ENCODE measurements around the gene OR5M11.
"Not testable (repeated sequence)": the region's sequence is repeated elsewhere in the genome, so short reads cannot be mapped to it uniquely, and the experiment has no call there.

Gene OR5M11

GRCh38 chr11:56543157-56543556 lies at the start of gene OR5M11:
OR5M11 (minus strand) TSS chr11:56543257; CDS start chr11:56543257, 0 bp downstream.
- DNase-seq = no peak

GRCh38 chr11:56592088-56592717 lies 49.1 kb upstream of the OR5M11 start:
- DNase-seq = not testable (repeated sequence)

- DNase-seq = no peak
Observed at GRCh38 chr11:56577621-56578020, 34.6 kb upstream of the OR5M11 start, which contains the start of gene OR5M10. OR5M10 (minus strand) TSS chr11:56577721; CDS start chr11:56577721, 0 bp downstream.

DNA sequence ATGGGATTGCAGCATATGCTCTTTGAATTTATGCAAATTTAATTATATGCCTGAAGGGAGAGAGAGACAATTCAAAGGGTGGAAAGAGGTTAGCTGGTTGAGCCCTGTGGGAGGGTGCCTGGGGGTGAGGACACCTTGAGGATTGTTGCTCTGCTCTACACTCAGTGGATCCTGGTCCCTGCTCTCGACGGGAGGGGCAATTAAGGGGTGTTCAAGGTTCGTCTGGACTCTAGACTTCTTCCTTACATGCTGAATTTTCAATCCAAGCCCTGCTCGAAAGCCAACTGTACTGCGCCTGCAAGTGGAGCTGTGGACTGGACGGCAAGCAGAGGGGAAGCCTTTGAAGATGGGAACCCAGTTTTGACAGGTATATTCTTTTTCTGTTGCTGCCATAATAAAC lies 15.5 kb upstream of the OR5M11 start:
- DNase-seq = no peak

DNA sequence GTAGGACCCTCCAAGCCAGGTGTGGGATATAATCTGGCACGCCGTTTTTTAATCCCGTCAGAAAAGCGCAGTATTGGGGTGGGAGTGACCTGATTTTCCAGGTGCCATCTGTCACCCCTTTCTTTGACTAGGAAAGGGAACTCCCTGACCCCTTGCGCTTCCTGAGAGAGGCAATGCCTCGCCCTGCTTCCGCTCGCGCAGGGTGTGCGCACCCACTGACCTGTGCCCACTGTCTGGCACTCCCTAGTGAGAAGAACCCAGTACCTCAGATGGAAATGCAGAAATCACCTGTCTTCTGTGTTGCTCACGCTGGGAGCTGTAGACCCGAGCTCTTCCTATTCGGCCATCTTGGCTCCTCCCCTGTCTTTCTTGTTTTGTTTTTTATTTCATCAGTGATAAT lies 11.6 kb upstream of the OR5M11 start:
- DNase-seq = not testable (repeated sequence)

GRCh38 chr11:56545531-56545930 lies 2.5 kb upstream of the OR5M11 start:
- no peak for DNase-seq

DNA sequence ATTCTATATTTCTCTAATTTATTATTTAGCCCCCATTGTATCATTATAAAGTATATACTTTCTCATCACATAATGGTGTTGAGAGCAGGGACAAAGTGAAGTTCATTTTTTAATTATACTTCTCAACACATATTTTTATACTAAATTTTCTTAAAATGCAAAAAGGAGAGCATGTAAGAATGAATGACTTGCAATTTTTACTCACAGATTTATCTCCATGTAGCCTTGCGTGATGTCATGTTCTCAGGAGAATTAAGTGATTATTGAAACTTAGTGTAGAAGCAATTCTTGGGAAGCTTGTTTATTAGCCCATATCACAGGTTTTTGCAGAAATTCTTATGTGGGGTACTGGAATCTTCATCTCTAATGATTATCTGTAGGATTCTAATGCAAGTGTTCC lies 682 bp upstream of the OR5M11 start:
- no peak for DNase-seq

DNA sequence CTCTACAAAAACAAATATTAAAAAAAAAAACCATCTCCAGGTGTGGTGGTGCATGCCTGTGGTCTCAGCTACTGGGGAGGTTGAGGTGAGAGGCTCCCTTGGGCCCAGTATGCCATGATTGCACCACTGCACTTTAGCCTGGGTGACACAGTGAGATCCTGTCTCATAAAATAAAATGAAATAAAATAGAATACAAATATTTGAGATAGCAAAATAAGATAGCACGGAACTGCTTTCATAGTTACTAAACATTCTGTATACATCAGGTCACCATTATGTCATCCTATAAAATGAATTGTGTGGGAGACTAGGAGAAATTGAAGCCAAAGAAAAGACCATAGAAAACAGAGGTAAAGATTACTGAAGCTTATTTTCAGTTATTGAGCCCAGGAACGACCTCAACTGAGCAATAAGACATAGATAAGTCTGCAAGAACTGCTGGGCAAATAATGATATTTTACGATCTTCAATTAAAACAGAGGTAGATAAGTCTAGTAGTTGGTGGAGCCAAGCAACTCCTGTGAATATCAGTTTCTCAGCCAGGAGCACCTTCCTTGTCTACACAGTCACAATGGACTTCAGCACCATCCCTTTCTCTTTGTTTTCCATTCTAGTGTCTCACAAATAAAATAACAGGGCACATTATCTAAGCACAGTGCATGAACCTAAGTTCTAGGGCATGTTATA lies 9.9 kb downstream of the OR5M11 start:
- DNase-seq = no peak

- no peak for DNase-seq
Observed at GRCh38 chr11:56531856-56532255, 11.2 kb downstream of the OR5M11 start.

- no peak for DNase-seq
Observed at GRCh38 chr11:56522008-56522407, 21.0 kb downstream of the OR5M11 start.

- DNase-seq = no peak
Observed at GRCh38 chr11:56513280-56513679, 29.8 kb downstream of the OR5M11 start.

- DNase-seq = no peak
Observed at GRCh38 chr11:56509439-56509838, 33.6 kb downstream of the OR5M11 start.

- DNase-seq = no peak
Observed at GRCh38 chr11:56497010-56497409, 46.0 kb downstream of the OR5M11 start.

DNA sequence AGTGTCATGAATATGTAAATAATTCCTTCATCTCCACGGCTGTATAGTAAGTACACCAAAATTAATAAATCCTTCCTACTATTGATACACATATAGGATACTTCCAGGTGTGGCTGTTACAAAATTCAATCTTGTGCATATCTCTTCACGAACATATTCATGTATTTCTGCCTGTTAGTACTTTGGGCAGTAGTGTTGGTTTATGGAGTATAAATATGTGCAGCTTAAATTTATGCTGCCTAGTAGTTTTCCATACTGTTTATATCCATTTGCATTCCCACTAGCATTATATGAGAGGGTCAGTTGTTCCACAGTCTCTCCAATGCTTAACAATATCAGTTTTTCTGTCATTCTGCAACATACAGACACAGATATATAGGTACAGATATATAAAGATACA lies 47.9 kb downstream of the OR5M11 start:
- no peak for DNase-seq
